PFSK-1 (cell line): ENCODE measurements around the gene LORICRIN.

Experiments used
- POLR2AphosphoS5 ChIP-seq: IDR thresholded peaks from 2 replicates; pipeline ENCODE4 v1.6.1; 2012; ENCODE audit warnings: low read depth, mild to moderate bottlenecking, control low read depth, low read length, moderate library complexity
- SIN3A ChIP-seq: IDR thresholded peaks from 2 replicates; pipeline ENCODE4 v1.6.1; 2012; ENCODE audit warnings: mild to moderate bottlenecking, low read length, moderate library complexity, borderline replicate concordance; ENCODE audit not compliant: insufficient read depth
- TF ChIP-seq, protein P1 (sequence below), 2 experiments: IDR thresholded peaks; 2 replicates each; pipeline versions ENCODE4 v1.6.1 to v1.8.0; 2011 to 2012; ENCODE audit warnings: low read depth in 2 of 2, low read length in 2 of 2, control low read depth in 1 of 2, inconsistent platforms in 1 of 2, mild to moderate bottlenecking in 1 of 2, moderate library complexity in 1 of 2; ENCODE audit not compliant: insufficient read depth in 1 of 2

DNA sequence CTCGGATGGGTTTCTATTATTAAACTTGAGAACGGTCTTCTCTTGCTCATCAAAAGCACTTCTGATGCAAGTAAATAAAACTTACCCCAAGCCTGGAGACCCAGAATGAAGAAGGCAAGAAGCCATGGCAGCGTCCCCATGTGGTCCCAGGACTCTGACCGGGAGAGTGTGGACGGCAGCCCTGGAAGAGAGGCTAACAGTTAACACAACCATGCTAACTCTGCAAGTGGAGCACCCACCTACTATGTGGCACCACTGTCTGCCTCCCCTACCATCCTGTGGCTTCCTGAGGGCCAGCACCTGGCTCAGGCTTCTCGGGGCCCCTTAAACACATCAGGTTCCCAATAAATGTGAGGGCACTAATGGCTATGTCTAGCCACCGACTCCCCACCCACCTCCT is 51.0 kb downstream of the LORICRIN start:
- no peak for TF ChIP-seq SIN3A
- TF ChIP-seq, protein P1, sequence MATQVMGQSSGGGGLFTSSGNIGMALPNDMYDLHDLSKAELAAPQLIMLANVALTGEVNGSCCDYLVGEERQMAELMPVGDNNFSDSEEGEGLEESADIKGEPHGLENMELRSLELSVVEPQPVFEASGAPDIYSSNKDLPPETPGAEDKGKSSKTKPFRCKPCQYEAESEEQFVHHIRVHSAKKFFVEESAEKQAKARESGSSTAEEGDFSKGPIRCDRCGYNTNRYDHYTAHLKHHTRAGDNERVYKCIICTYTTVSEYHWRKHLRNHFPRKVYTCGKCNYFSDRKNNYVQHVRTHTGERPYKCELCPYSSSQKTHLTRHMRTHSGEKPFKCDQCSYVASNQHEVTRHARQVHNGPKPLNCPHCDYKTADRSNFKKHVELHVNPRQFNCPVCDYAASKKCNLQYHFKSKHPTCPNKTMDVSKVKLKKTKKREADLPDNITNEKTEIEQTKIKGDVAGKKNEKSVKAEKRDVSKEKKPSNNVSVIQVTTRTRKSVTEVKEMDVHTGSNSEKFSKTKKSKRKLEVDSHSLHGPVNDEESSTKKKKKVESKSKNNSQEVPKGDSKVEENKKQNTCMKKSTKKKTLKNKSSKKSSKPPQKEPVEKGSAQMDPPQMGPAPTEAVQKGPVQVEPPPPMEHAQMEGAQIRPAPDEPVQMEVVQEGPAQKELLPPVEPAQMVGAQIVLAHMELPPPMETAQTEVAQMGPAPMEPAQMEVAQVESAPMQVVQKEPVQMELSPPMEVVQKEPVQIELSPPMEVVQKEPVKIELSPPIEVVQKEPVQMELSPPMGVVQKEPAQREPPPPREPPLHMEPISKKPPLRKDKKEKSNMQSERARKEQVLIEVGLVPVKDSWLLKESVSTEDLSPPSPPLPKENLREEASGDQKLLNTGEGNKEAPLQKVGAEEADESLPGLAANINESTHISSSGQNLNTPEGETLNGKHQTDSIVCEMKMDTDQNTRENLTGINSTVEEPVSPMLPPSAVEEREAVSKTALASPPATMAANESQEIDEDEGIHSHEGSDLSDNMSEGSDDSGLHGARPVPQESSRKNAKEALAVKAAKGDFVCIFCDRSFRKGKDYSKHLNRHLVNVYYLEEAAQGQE (IDR thresholded peaks at IDR 0.05; ENCODE audit: insufficient read depth in 1 of 2, low read depth in 2 of 2, low read length in 2 of 2) = no peak
- no peak for TF ChIP-seq POLR2AphosphoS5
